Activated T-helper 9 cell treated with anti-CD3 and anti-CD28 coated beads, Interleukin-2, amount 50 U/mL, for 16 hours (primary cell): ENCODE measurements around the gene GTF2E1.
"Not testable (repeated sequence)": the region's sequence is repeated elsewhere in the genome, so short reads cannot be mapped to it uniquely, and the experiment has no call there.

Source experiments
- DNase-seq: peaks from one replicate; pipeline ENCODE4 v3.0.0-alpha.2; 2020; ENCODE audit warnings: low read depth

The GTF2E1 gene

GRCh38 chr3:120742198-120742848, at the start of gene GTF2E1, which contains the start of gene RABL3:
Gene GTF2E1, plus strand, starts transcription at chr3:120742744. Its CDS starts 7,809 bp downstream, at chr3:120750553.
Gene RABL3, minus strand, starts transcription at chr3:120742516. Its CDS starts 9 bp downstream, at chr3:120742507.
- peak; percentile 91 for DNase-seq

GRCh38 chr3:120693439-120694171, 48.9 kb upstream of the GTF2E1 start:
- DNase-seq: no peak

GRCh38 chr3:120699333-120699732, 43.2 kb upstream of the GTF2E1 start:
- DNase-seq: no peak

DNA sequence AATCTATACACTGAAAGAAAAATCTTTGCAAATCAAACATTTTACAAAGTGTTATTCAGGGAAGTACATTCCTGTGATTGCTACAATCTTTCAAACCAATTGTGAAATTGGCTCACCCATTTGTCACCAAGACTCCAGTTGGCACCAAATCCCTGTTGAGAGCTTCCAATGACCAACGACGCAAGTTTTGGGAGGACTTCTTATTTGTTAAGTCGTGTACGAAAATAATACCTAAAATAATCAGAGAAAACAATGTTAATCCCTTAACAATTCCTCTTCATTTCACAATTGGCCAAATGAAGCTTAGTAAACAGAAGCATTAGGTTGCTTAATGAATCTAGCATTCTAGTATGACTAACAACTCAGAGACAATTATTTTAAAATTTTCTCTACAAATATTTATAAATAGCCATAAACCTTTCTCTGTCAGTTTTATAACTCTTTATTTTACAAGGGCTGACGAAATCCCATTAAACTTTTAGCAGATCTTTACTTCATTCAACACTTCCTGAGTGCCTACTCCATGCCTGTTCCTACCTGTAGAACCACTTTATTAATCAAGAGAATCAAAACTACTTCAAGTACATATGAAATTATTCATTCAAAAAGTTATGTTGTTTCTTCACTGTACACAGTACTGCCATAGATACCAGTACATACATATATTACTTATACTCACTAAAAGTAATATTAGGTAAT, 36.5 kb upstream of the GTF2E1 start:
- DNase-seq: no peak

DNA sequence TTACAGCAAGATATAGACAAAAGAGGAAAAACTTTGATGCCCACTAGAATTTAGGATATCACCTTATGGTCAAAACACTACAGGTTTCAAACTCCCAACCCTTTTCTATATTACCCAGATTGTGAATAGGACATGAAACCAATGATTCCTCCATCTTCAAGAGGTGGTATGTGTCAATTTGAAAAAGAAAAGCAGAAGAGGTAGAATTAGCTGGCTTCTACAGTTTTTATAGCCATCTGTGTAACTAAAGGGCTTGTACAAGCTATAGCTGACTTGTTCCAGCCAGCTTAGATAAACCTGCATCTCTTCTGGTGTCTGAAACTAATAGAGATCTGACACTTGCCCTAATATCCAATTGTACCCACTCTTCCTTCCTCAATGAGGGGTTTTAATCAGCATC, 35.6 kb upstream of the GTF2E1 start:
- DNase-seq: no peak

- DNase-seq: no peak
Measured at GRCh38 chr3:120708408-120708807, 34.1 kb upstream of the GTF2E1 start.

GRCh38 chr3:120710369-120710768, 32.2 kb upstream of the GTF2E1 start:
- DNase-seq: no peak

GRCh38 chr3:120713262-120713661, 29.3 kb upstream of the GTF2E1 start:
- DNase-seq: no peak

DNA sequence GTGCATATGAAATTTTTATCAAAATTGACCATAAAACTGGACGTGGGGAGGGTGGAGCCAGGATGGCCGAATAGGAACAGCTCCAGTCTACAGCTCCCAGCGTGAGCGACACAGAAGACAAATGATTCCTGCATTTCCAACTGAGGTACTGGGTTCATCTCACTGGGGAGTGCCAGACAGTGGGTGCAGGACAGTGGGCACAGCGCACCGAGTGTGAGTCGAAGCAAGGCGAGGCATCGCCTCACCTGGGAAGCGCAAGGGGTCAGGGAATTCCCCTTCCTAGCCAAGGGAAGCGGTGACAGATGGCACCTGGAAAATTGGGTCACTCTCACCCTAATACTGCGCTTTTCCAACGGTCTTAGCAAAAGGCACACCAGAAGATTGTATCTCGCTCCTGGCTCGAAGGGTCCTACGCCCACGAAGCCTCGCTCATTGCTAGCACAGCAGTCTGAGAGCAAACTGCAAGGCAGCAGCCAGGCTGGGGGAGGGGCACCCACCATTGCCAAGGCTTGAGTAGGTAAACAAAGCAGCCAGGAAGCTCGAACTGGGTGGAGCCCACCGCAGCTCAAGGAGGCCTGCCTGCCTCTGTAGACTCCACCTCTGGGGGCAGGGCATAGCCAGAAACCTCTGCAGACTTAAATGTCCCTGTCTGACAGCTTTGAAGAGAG, 23.2 kb upstream of the GTF2E1 start:
- DNase-seq: peak; percentile 40

DNA sequence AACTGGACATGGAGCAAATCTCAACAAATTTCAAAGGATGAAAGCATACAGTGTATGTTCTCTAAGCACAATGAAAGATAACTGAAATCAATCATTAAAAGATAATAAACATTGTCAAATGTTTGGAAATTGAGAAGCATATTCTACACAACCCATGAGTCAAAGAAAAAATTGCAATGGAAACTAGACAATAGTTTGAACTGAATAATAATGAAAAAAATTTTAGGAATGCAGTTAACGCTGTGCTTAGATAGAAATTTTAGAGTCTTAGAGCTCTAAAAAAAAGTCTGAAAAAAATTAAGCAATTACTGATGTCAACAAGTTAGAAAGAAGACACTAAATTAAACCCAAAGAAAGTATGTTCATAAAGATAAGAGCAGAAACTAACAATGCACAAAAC, 15.8 kb upstream of the GTF2E1 start:
- DNase-seq: no peak

GRCh38 chr3:120730576-120731542, 11.7 kb upstream of the GTF2E1 start:
- DNase-seq: no peak

- DNase-seq: not testable (repeated sequence)
Measured at GRCh38 chr3:120738006-120738405, 4.5 kb upstream of the GTF2E1 start.

- no peak for DNase-seq
Measured at GRCh38 chr3:120741320-120741719, 1.2 kb upstream of the GTF2E1 start.

- no peak for DNase-seq
Measured at GRCh38 chr3:120741837-120742197, 727 bp upstream of the GTF2E1 start.

DNA sequence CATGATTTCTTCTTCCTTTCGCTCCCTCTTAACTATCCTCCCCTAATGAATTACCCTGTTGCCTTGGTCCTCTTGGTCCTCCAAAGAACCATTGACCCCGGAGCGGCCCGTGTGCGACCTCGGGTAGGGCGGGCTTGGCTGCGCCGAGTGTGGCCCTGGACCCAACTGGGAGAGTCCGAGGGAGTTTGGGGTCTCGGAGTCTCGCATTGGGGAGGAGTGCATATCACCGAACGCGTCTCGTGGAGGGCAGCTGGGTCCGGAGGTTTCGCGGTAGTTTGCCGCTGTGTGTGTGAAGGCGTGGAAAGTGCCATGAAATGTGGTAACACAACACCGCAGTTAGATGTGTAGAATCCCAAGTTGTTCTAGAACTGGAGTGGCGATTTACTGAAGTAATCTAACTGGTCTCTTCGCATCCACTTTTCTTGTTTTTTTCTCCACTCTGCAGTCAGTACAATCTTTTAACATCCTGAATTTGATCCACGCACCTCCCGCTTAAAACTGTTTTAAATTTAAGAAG, 363 bp downstream of the GTF2E1 start:
- DNase-seq: peak; percentile 23

DNA sequence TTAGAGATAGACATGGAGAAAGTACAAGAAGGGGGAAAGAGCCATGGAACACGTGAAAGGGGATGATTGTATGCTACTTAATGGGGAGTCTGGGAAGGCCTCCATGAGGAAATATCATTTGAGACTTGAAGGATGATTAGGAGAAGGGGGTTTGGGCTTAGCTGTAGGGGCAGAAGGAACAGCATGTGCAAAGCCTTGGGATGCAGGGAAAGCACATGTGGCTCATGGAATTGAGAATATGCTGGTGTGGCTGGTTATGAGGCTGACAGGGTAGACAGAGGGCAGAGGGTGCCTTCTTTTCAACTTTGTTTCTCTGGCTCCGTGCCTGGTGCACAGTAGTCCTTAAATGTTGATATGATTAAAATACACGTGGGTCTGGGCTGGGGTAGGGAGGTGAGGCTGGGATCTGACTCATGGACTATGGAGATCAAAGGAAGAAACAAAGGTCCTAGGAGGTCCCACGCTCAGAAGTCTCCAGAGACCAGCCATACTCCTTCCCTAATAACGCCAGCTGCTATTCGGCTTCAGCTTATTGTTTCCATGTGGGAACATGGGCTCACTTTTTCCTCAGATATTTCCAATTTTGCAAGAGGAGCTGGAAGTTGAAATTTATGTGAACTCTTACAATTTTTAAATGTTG, 1.1 kb downstream of the GTF2E1 start:
- no peak for DNase-seq

DNA sequence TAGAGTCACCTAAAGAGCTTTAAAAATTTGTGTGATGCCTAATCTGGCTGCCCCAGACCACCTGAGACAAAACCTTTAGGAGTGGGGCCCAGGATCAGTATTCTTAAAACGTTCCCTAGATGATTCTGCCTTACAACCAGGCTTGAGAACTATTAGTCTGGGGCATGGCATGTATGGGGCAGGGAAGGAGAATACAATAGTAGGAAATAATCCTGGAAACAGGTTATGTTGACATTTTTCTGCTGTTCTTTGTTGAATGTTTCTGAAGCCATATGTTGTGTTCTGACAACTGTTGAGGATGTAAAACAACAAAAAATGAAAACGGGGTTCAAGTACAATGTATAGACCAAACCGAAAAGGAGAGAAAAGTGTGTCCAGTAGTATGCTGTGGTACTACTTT, 2.9 kb downstream of the GTF2E1 start:
- no peak for DNase-seq

GRCh38 chr3:120749843-120750242, 7.3 kb downstream of the GTF2E1 start:
- no peak for DNase-seq

- DNase-seq: no peak
Measured at GRCh38 chr3:120752230-120752629, 9.7 kb downstream of the GTF2E1 start.

GRCh38 chr3:120752865-120753264, 10.3 kb downstream of the GTF2E1 start:
- no peak for DNase-seq

DNA sequence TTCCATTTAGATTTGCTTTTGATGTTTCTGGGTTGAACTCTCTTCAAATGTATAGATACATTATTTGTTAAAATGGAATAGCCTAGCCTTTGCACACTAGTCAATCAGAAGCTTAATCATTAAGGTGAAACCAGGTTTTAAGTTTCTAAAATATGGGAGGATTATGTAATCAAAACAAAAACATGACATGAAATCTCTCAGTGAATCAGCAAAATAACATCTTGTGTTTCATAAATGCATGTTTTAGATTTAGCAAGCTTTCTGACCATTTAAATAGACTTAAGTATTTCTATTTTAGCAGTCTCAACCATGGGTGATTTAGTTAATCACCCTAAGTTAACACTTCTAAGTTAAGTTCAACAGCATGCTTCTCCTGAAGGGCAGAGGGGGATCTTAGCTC, 11.3 kb downstream of the GTF2E1 start:
- DNase-seq: no peak
